Astrocyte of the cerebellum (primary cell): ENCODE data around the gene LINC01488.

Experiments
- DNase-seq: peaks from one replicate; pipeline ENCODE4 v3.0.0-alpha.2; 2011; ENCODE audit warnings: low read depth
- H3K4me3 ChIP-seq: 2 replicates; pipeline ENCODE4 v1.5.1; 2011; ENCODE audit warnings: mild to moderate bottlenecking, low read depth, low read length, moderate library complexity
- CTCF ChIP-seq: IDR thresholded peaks from 2 replicates; pipeline ENCODE4 v1.5.1; 2012; ENCODE audit warnings: low read length, low read depth, moderate library complexity, mild to moderate bottlenecking; ENCODE audit errors: missing control alignments
- in situ Hi-C: cut with HindIII; loops from 2 replicates; pipeline ENCODE4 v1.10.0; 2017; ENCODE audit warnings: low sequenced_read_pairs

The LINC01488 gene

GRCh38 chr11:69471729-69472540 lies 9.5 kb upstream of the LINC01488 start:
- TF ChIP-seq CTCF, result no peak
- no peak for DNase-seq
- in situ Hi-C loops, result no loop called here
- H3K4me3 ChIP-seq, result no peak overlapping the region

DNA sequence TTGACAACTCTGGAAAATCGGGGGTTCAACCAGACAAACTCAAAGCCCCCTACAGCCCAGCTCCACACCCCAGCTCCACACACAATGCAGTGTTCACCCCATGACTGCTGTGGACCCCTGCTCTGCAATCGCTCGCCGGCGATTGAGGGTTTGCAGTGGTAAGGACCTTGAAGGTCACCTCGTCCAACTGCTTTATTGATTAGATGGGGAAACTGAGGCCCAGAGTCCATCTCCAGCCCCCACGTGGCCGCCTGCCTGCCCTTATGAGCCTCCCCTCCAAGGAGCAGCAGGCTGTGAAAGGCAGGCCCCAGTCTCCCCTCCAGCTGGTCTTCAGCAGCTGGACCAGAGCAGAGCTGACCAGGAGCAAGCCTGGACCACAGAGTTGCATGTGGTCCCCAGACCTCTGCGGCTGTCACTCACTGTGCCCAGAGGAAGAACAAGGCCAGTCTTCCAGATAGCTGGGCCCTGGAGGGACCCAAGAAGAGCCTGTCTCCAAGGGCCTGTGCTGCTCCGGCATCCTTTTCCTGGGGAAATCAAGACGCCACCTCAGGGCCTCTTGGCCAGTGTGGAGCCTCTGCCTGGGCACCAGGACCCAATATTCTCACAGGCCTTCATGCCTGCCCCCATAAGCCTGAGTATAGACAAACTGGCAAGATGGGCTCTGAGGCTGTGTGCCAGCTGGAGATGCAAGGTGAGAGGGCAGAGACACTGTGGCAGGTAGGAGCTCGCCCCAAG lies 8.8 kb upstream of the LINC01488 start:
- no peak overlapping the region for H3K4me3 ChIP-seq
- TF ChIP-seq CTCF, result no peak
- DNase-seq, result no peak
- in situ Hi-C loops, result no loop called here

GRCh38 chr11:69473276-69473845 lies 8.1 kb upstream of the LINC01488 start:
- DNase-seq, result no peak
- no peak for TF ChIP-seq CTCF
- H3K4me3 ChIP-seq, result no peak overlapping the region
- in situ Hi-C loops, result no loop called here

GRCh38 chr11:69474736-69475135 lies 6.7 kb upstream of the LINC01488 start:
- H3K4me3 ChIP-seq, result no peak overlapping the region
- in situ Hi-C loops, result no loop called here
- no peak for TF ChIP-seq CTCF
- DNase-seq, result no peak

DNA sequence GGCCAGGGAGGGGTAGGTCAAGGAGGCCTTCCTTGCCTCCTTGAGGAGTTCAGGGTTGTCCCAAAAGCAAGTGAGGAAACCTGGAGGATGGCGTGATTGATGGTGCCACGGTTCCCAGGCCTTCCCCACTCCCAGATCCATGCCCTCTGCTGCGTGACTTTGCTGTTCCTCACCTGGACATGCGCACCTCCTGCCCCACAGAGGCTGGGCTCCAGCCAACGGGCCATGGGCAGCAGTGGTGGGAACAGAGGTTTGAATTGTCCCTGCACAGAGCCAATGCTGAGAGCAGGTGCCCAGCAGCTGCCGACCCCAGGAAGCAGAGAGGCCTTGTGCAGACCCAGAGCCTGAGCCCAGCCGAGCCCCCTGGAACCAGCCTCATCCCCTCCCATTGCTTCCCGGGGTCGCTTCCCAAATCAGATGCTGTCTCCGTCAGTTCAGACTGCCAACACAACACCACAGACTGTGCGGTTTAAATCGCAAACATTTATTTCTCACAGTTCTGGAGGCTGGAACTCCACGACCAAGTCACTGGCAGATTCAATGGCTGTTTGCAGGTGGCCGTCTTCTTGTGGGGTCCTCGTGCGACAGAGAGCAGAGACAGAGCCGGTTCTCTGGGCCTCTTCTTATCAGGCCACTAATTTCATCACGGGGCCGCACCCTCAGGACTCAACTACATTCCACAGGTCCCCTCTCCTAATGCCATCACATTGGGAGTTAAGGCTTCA lies 6.2 kb upstream of the LINC01488 start:
- in situ Hi-C loops, result no loop called here
- H3K4me3 ChIP-seq, result no peak overlapping the region
- no peak for DNase-seq
- TF ChIP-seq CTCF, result no peak

DNA sequence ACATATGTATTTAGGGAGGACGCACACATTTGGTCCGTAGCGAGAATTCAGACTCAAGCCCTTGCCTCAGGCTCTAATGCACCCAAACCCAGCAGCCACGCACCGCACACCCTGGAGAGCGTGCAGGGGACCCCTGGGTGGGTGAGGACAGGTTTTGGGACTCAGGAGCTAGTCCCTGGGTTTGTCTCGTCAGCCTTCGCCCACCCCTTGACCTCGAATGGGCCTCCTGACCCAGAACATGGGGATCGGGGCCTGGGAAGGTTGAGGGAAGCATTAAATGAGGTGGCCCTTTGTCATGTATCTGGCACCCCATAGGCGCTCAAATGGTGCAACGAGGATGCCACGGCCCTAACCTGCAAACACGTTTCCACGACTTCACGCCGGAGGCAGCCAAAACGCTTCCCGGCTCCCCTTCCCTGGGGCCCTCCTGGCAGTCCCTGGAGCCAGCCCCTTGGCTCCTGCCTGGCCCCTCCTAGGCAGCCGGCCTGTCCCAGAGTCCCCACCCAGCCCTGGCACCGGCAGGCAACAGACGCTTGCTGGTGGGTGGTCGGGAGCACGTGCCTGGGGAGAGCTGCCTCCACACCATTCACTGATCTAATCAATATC lies 5.5 kb upstream of the LINC01488 start:
- no peak for TF ChIP-seq CTCF
- H3K4me3 ChIP-seq, result no peak overlapping the region
- no peak for DNase-seq
- in situ Hi-C loops, result no loop called here
